Right hindlimb (tissue), 1 donor: Measurements from ENCODE around the gene TEKTIP1.

ENCODE experiments used
- DNase-seq: peaks from one replicate; pipeline ENCODE4 v3.0.0-alpha.2; 2018

TEKTIP1 gene

GRCh38 chr19:3538965-3539755 is at the start of gene TEKTIP1:
TEKTIP1 (plus strand) TSS chr19:3539174; CDS start chr19:3539178, 4 bp downstream.
- DNase-seq = no peak

- DNase-seq = no peak
These were observed 47.4 kb upstream of the TEKTIP1 start for GRCh38 chr19:3491396-3492119.

- no peak for DNase-seq
These were observed 46.7 kb upstream of the TEKTIP1 start for GRCh38 chr19:3492131-3492839.

GRCh38 chr19:3492919-3493318 is 46.1 kb upstream of the TEKTIP1 start:
- no peak for DNase-seq

- DNase-seq = no peak
These were observed 45.3 kb upstream of the TEKTIP1 start for GRCh38 chr19:3493651-3494050.

- DNase-seq = no peak
These were observed 44.9 kb upstream of the TEKTIP1 start for GRCh38 chr19:3494051-3494450.

- DNase-seq = no peak
These were observed 44.4 kb upstream of the TEKTIP1 start for GRCh38 chr19:3494559-3494958.

- no peak for DNase-seq
These were observed 42.3 kb upstream of the TEKTIP1 start for GRCh38 chr19:3496392-3497273.

- DNase-seq = no peak
These were observed 41.0 kb upstream of the TEKTIP1 start for GRCh38 chr19:3497757-3498520.

GRCh38 chr19:3499738-3500428 is 39.1 kb upstream of the TEKTIP1 start:
- DNase-seq = no peak

GRCh38 chr19:3500429-3501101 is 38.4 kb upstream of the TEKTIP1 start, which contains the start of gene DOHH:
DOHH (minus strand) TSS chr19:3500674; CDS start chr19:3496814, 3,860 bp downstream.
- DNase-seq = peak; percentile 98

GRCh38 chr19:3501780-3502179 is 37.2 kb upstream of the TEKTIP1 start:
- no peak for DNase-seq

- no peak for DNase-seq
These were observed 35.9 kb upstream of the TEKTIP1 start for GRCh38 chr19:3503036-3503572.

GRCh38 chr19:3504735-3505134 is 34.2 kb upstream of the TEKTIP1 start:
- no peak for DNase-seq

GRCh38 chr19:3505598-3506383 is 33.2 kb upstream of the TEKTIP1 start, which contains the start of gene FZR1:
FZR1 (plus strand) TSS chr19:3506311; CDS start chr19:3522990, 16,679 bp downstream.
- DNase-seq = peak; percentile 100

- peak; percentile 57 for DNase-seq
These were observed 32.3 kb upstream of the TEKTIP1 start for GRCh38 chr19:3506384-3507340.

- peak; percentile 46 for DNase-seq
These were observed 31.4 kb upstream of the TEKTIP1 start for GRCh38 chr19:3507371-3508120.
